T-helper 1 cell treated with Interleukin-12 subunit alpha and Interleukin-12 subunit beta and Interleukin-4 antibody, amounts not matched to agents 30 μg/mL and 1 μg/mL, for 36 hours (primary cell): ENCODE data around the gene PPP4R1.

Experiments used
- H3K27ac Mint-ChIP-seq: one replicate; pipeline ENCODE4 v1.8.0; 2021; ENCODE audit warnings: mild to moderate bottlenecking, mixed read lengths
- H3K27me3 Mint-ChIP-seq: one replicate; pipeline ENCODE4 v1.8.0; 2021; ENCODE audit warnings: low read depth, mixed read lengths
- H3K36me3 Mint-ChIP-seq: one replicate; pipeline ENCODE4 v1.8.0; 2021; ENCODE audit warnings: low read depth, mixed read lengths
- H3K4me1 Mint-ChIP-seq: one replicate; pipeline ENCODE4 v1.8.0; 2021; ENCODE audit warnings: low read depth, mixed read lengths
- H3K4me3 Mint-ChIP-seq: one replicate; pipeline ENCODE4 v1.8.0; 2021; ENCODE audit warnings: mild to moderate bottlenecking, moderate library complexity, mixed read lengths
- H3K9me3 Mint-ChIP-seq: one replicate; pipeline ENCODE4 v1.8.0; 2021; ENCODE audit warnings: mixed read lengths

PPP4R1 gene

GRCh38 chr18:9587924-9588323 is 26.4 kb downstream of the PPP4R1 start:
- no peak overlapping the region for H3K27ac Mint-ChIP-seq
- no peak overlapping the region for H3K4me3 Mint-ChIP-seq
- H3K27me3 Mint-ChIP-seq, result no peaks in the 10 kb centered on the region
- peaks cover 2% of the 10 kb centered on the region for H3K4me1 Mint-ChIP-seq
- H3K9me3 Mint-ChIP-seq, result no peaks in the 10 kb centered on the region
- H3K36me3 Mint-ChIP-seq, result peaks cover 26% of the 10 kb centered on the region

DNA sequence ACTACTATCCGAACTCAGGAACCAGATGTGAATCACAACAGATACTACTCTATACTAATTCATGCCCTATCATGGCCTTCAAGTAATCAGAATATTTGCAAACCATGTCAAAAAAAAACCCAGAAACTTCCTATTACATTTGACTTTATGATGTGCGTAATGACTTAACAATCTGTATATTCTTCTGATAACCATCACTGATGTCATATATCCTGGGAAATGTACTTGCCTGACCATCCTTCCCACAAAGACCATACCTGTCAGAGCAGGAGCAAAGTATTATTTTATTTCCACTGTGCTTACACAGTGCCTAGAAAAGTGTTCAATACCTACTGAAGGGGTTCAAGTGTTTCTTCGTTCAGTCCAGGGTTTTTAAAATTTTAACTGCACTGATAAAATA is 27.5 kb downstream of the PPP4R1 start:
- Mint-ChIP-seq H3K9me3 (peaks cover 7% of the 10 kb centered on the region), H3K36me3 (peaks cover 30% of the 10 kb centered on the region), H3K4me3 (no peak overlapping the region), H3K27ac (no peak overlapping the region), H3K4me1 (peaks cover 2% of the 10 kb centered on the region), H3K27me3 (no peaks in the 10 kb centered on the region)

DNA sequence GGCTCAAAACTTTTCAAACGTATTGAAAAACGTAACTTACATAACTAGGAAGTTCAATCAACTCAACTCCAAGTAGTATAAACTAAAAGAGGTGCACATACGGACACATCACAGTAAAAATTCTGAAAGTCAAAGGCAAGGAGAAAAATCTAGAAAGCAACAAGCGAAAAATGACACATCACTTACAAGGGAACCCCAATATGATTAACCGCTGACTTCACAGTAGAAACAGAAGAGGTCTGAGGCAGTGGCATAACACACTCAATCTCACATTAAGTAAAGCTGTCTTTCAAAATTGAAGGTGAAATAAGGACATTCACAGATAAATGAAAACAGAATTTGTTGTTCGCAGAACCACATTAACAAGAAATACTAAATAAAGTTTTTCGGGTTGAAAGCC is 32.7 kb downstream of the PPP4R1 start:
- Mint-ChIP-seq H3K4me3 (no peak overlapping the region), H3K9me3 (peaks cover 11% of the 10 kb centered on the region), H3K36me3 (peaks cover 36% of the 10 kb centered on the region), H3K27ac (no peak overlapping the region), H3K27me3 (no peaks in the 10 kb centered on the region), H3K4me1 (no peaks in the 10 kb centered on the region)

DNA sequence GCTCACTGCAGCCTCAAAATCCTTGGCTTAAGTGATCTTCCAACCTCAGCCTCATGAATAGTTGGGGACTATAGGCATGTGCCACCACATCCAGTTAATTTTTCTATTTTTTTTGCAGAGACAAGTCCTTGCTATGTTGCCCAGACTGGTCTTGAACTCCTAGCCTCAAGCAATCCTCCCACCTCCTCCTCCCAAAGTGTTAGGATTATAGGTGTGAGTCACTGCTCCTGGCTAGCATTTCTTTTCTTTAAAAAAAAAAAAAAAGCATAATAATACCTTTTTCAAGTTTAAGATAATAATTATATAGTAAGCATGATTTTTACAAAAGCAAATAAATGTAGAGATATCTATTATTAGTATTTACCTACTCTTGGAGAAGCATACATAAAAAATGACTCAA is 36.1 kb downstream of the PPP4R1 start:
- H3K4me3 Mint-ChIP-seq, result no peak overlapping the region
- no peaks in the 10 kb centered on the region for H3K27me3 Mint-ChIP-seq
- peaks cover 39% of the 10 kb centered on the region for H3K36me3 Mint-ChIP-seq
- H3K9me3 Mint-ChIP-seq, result peaks cover 11% of the 10 kb centered on the region
- no peak overlapping the region for H3K27ac Mint-ChIP-seq
- no peaks in the 10 kb centered on the region for H3K4me1 Mint-ChIP-seq

DNA sequence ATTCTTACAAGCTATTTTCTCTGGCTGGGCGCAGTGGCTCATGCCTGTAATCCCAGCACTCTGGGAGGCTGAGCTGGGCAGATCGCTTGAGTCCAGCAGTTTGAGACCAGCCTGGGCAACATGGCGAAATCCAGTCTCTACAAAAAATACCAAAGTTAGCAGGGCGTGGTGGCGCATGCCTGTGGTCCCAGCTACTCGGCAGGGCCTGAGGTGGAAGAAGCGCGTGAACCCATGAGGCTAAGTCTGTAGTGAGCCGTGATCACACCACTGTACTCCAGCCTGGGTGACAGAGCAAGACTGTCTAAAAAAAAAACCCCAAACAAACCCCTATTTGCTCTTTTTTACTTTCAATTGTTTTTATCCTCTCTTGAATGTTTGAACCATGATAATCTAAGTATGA is 37.0 kb downstream of the PPP4R1 start:
- Mint-ChIP-seq H3K27ac (no peak overlapping the region), H3K36me3 (peaks cover 35% of the 10 kb centered on the region), H3K4me1 (no peaks in the 10 kb centered on the region), H3K27me3 (no peaks in the 10 kb centered on the region), H3K9me3 (peaks cover 9% of the 10 kb centered on the region), H3K4me3 (no peak overlapping the region)

DNA sequence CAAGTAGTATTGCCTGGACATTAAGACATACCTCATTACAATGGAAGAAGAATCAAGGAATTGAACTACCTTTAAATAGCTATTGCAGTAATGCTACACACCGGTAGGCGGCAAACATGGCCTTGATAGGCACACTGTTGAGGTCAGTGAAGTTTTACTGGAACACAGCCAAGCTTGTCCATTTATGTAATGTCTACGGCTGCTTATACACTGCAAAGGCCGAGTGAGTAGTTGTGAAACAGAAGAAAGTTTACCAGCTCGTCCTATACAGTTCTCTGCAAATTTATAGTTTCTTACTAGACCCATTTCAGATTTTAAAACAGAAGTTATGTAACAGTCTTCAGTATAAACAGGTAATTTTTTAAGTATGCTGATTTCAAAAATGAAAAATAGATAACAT is 38.8 kb downstream of the PPP4R1 start:
- Mint-ChIP-seq H3K27me3 (no peaks in the 10 kb centered on the region), H3K36me3 (peaks cover 27% of the 10 kb centered on the region), H3K9me3 (no peaks in the 10 kb centered on the region), H3K4me1 (no peaks in the 10 kb centered on the region), H3K4me3 (no peak overlapping the region), H3K27ac (no peak overlapping the region)

- no peak overlapping the region for H3K27ac Mint-ChIP-seq
- no peak overlapping the region for H3K4me3 Mint-ChIP-seq
- peaks cover 23% of the 10 kb centered on the region for H3K36me3 Mint-ChIP-seq
- no peaks in the 10 kb centered on the region for H3K4me1 Mint-ChIP-seq
- no peaks in the 10 kb centered on the region for H3K9me3 Mint-ChIP-seq
- H3K27me3 Mint-ChIP-seq, result no peaks in the 10 kb centered on the region
These were observed 39.8 kb downstream of the PPP4R1 start for GRCh38 chr18:9574473-9575115.

DNA sequence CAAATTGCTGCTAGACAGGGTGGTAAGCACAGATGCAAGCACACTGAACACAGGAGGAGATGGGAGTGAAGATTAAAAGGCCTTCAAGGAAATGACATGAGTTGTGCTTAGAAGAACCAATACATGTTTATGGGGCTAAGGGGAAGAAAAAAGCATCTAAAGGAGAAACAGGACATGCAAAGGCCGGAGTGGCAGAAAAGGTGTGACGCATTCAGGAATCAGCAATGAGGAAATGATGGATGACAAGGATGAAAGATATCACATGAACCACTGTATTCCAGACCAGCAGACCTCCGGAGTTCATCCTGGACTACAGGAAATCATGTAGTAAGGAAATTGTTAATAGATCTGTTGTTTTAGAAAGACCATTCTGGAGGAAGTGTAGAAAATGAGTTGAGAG is 42.8 kb downstream of the PPP4R1 start:
- H3K4me1 Mint-ChIP-seq, result no peaks in the 10 kb centered on the region
- H3K9me3 Mint-ChIP-seq, result no peaks in the 10 kb centered on the region
- H3K27ac Mint-ChIP-seq, result no peak overlapping the region
- H3K27me3 Mint-ChIP-seq, result no peaks in the 10 kb centered on the region
- H3K36me3 Mint-ChIP-seq, result peaks cover 23% of the 10 kb centered on the region
- no peak overlapping the region for H3K4me3 Mint-ChIP-seq

GRCh38 chr18:9570255-9570654 is 44.1 kb downstream of the PPP4R1 start:
- H3K27ac Mint-ChIP-seq, result no peak overlapping the region
- H3K36me3 Mint-ChIP-seq, result peaks cover 17% of the 10 kb centered on the region
- no peaks in the 10 kb centered on the region for H3K4me1 Mint-ChIP-seq

DNA sequence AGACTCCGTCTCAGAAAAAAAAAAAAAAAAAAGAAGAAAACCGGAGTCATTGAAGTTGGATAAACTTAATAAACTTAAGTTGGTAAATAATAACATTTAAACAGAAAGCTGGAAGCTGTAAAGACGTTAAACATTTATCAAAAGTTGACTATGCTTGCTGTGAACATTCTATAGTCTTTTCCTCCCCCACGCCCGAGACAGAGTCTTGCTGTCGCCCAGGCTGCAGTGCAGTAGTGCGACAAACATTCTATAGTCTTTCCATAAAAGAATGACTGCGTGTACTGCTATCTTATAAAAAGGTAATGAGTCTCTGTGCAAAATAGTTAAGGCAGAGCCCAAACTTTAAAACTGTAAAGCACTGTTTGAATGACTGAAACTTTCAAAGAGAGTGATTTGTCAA is 45.2 kb downstream of the PPP4R1 start:
- Mint-ChIP-seq H3K4me3 (no peak overlapping the region), H3K9me3 (no peaks in the 10 kb centered on the region), H3K27ac (no peak overlapping the region), H3K27me3 (no peaks in the 10 kb centered on the region), H3K4me1 (no peaks in the 10 kb centered on the region), H3K36me3 (peaks cover 18% of the 10 kb centered on the region)

More at GRCh38 chr18:9570255-9570654, 44.1 kb downstream of the PPP4R1 start:
- Mint-ChIP-seq H3K27me3 (no peaks in the 10 kb centered on the region), H3K4me3 (no peak overlapping the region), H3K9me3 (no peaks in the 10 kb centered on the region)

- H3K36me3 Mint-ChIP-seq, result peaks cover 19% of the 10 kb centered on the region
- H3K4me3 Mint-ChIP-seq, result no peak overlapping the region
- H3K27me3 Mint-ChIP-seq, result no peaks in the 10 kb centered on the region
- no peak overlapping the region for H3K27ac Mint-ChIP-seq
- H3K9me3 Mint-ChIP-seq, result no peaks in the 10 kb centered on the region
- H3K4me1 Mint-ChIP-seq, result no peaks in the 10 kb centered on the region
These were observed 46.2 kb downstream of the PPP4R1 start for GRCh38 chr18:9568186-9568585.

- Mint-ChIP-seq H3K4me1 (no peaks in the 10 kb centered on the region), H3K27me3 (no peaks in the 10 kb centered on the region), H3K27ac (no peak overlapping the region), H3K4me3 (no peak overlapping the region), H3K9me3 (no peaks in the 10 kb centered on the region), H3K36me3 (peaks cover 16% of the 10 kb centered on the region)
These were observed 49.0 kb downstream of the PPP4R1 start for GRCh38 chr18:9565407-9565806.

GRCh38 chr18:9563331-9563730 is 51.0 kb downstream of the PPP4R1 start:
- H3K4me1 Mint-ChIP-seq, result no peaks in the 10 kb centered on the region
- no peaks in the 10 kb centered on the region for H3K27me3 Mint-ChIP-seq
- H3K4me3 Mint-ChIP-seq, result no peak overlapping the region
- no peak overlapping the region for H3K27ac Mint-ChIP-seq
- H3K9me3 Mint-ChIP-seq, result no peaks in the 10 kb centered on the region
- peaks cover 15% of the 10 kb centered on the region for H3K36me3 Mint-ChIP-seq

- Mint-ChIP-seq H3K4me1 (no peaks in the 10 kb centered on the region), H3K36me3 (peaks cover 20% of the 10 kb centered on the region), H3K27ac (no peak overlapping the region), H3K9me3 (no peaks in the 10 kb centered on the region), H3K27me3 (no peaks in the 10 kb centered on the region), H3K4me3 (no peak overlapping the region)
These were observed 51.8 kb downstream of the PPP4R1 start for GRCh38 chr18:9562584-9562983.

GRCh38 chr18:9561759-9562158 is 52.6 kb downstream of the PPP4R1 start:
- H3K4me3 Mint-ChIP-seq, result no peak overlapping the region
- H3K4me1 Mint-ChIP-seq, result no peaks in the 10 kb centered on the region
- H3K27me3 Mint-ChIP-seq, result no peaks in the 10 kb centered on the region
- no peak overlapping the region for H3K27ac Mint-ChIP-seq
- H3K36me3 Mint-ChIP-seq, result peaks cover 22% of the 10 kb centered on the region
- H3K9me3 Mint-ChIP-seq, result no peaks in the 10 kb centered on the region

DNA sequence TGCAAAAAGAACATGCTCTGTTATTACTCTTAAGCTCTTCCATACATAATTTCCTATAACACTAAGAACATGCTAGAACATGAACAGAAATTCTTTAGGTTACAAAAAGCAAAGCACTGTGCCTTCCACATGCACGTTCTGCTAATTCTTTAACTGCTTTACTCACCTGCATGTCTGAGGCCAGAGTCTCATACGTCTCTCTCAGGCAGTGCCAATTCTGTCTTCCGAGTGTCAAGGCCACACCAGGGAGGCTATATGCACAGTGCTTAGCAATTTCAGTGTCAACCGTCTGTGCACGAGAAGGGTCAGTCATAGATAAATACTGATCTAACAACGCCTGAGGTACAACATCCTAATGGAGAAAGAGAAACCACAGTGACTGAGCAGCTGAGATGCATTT is 55.1 kb downstream of the PPP4R1 start:
- Mint-ChIP-seq H3K27ac (no peak overlapping the region), H3K27me3 (no peaks in the 10 kb centered on the region), H3K36me3 (peaks cover 33% of the 10 kb centered on the region), H3K4me3 (no peak overlapping the region), H3K4me1 (no peaks in the 10 kb centered on the region), H3K9me3 (no peaks in the 10 kb centered on the region)
